Neural cell (in vitro differentiated cells): ENCODE data around the gene SLC2A14.

ENCODE experiments used
- CTCF ChIP-seq: fragments of 450-650 bp; IDR thresholded peaks from 2 replicates; pipeline ENCODE4 v1.5.1; 2014; ENCODE audit warnings: antibody characterized with exemption, mild to moderate bottlenecking, moderate library complexity; ENCODE audit not compliant: poor library complexity, severe bottlenecking
- EP300 ChIP-seq: fragments of 450-650 bp; conservative IDR thresholded peaks from 2 replicates; pipeline ENCODE4 v1.6.1; 2014; ENCODE audit warnings: antibody characterized with exemption, mild to moderate bottlenecking, moderate library complexity; ENCODE audit not compliant: poor library complexity, severe bottlenecking
- EZH2 ChIP-seq: fragments of 200-600, 300-800 bp; shearing (Covaris generic), sonication (generic); IDR thresholded peaks from 2 replicates; pipeline ENCODE4 v1.6.1; 2014; ENCODE audit warnings: antibody characterized with exemption, low read length, borderline replicate concordance, mild to moderate bottlenecking; ENCODE audit not compliant: insufficient read depth, poor library complexity, severe bottlenecking
- RAD21 ChIP-seq: fragments of 450-650 bp; conservative IDR thresholded peaks from 2 replicates; pipeline ENCODE4 v1.6.1; 2014; ENCODE audit warnings: antibody characterized with exemption, mild to moderate bottlenecking, moderate library complexity
- REST ChIP-seq: IDR thresholded peaks from 2 replicates; pipeline ENCODE4 v1.6.1; 2012; ENCODE audit warnings: borderline replicate concordance

GRCh38 chr12:7915661-7916403, 43.1 kb upstream of the SLC2A14 start:
- TF ChIP-seq CTCF (no peak), RAD21 (no peak), EP300 (no peak), REST (no peak), EZH2 (no peak)
